Keratinocyte (primary cell): ENCODE results near the gene SYNJ1. TPM values are rescaled to one million over a fixed set of nuclear protein-coding genes. Genes with fewer than 3 reads are reported as not detected.

Experiments
- DNase-seq: peaks from one replicate; pipeline ENCODE4 v3.0.0-alpha.2; 2011; ENCODE audit warnings: low read depth, missing footprints, low spot score
- FAIRE-seq: peaks from 2 replicates; lab custom pipeline; 2011; peaks lifted over from hg19 to GRCh38; lab: Jason Lieb, UNC
- H2AFZ ChIP-seq: 2 replicates; pipeline ENCODE4 v1.6.0; 2012; ENCODE audit warnings: low read length, control low read depth, inconsistent platforms; ENCODE audit not compliant: control insufficient read depth
- H3K27ac ChIP-seq: 2 replicates; pipeline ENCODE4 v1.5.1; 2011; ENCODE audit warnings: low read length; ENCODE audit not compliant: control insufficient read depth, insufficient read depth
- H3K27me3 ChIP-seq: 3 replicates; pipeline ENCODE4 v1.6.0; 2011; ENCODE audit warnings: low read length; ENCODE audit not compliant: control insufficient read depth, insufficient read depth; ENCODE audit errors: extremely low read depth
- H3K36me3 ChIP-seq, 2 experiments: 2 replicates in 1 of 2; 3 replicates in 1 of 2; pipeline ENCODE4 v1.5.1; 2011; ENCODE audit warnings: low read length in 2 of 2, mild to moderate bottlenecking in 1 of 2; ENCODE audit not compliant: control insufficient read depth in 2 of 2, insufficient read depth in 2 of 2; ENCODE audit errors: extremely low read depth in 1 of 2
- H3K4me1 ChIP-seq: 3 replicates; pipeline ENCODE4 v1.5.1; 2011; ENCODE audit warnings: low read length; ENCODE audit not compliant: control insufficient read depth, insufficient read depth; ENCODE audit errors: extremely low read depth
- H3K4me2 ChIP-seq: 3 replicates; pipeline ENCODE4 v1.6.0; 2011; ENCODE audit warnings: low read depth, low read length; ENCODE audit not compliant: control insufficient read depth, insufficient read depth; ENCODE audit errors: extremely low read depth
- H3K4me3 ChIP-seq, 3 experiments: fragments of 200-600 bp in 1 of 3; sonication (generic) in 1 of 3; 2 replicates in 2 of 3; 3 replicates in 1 of 3; pipeline ENCODE4 v1.5.1; 2011 to 2016; ENCODE audit warnings: low read length in 3 of 3, mild to moderate bottlenecking in 3 of 3, control low read depth in 2 of 3, inconsistent platforms in 1 of 3, low read depth in 1 of 3, mixed read lengths in 1 of 3, mixed run types in 1 of 3, moderate library complexity in 1 of 3; ENCODE audit not compliant: control insufficient read depth in 2 of 3, insufficient read depth in 2 of 3; ENCODE audit errors: extremely low read depth in 1 of 3
- H3K79me2 ChIP-seq: 2 replicates; pipeline ENCODE4 v1.6.0; 2012; ENCODE audit warnings: low read length; ENCODE audit not compliant: control insufficient read depth, insufficient read depth
- H3K9ac ChIP-seq: 3 replicates; pipeline ENCODE4 v1.6.0; 2011; ENCODE audit warnings: low read length; ENCODE audit not compliant: control insufficient read depth, insufficient read depth; ENCODE audit errors: extremely low read depth
- H3K9me1 ChIP-seq: 3 replicates; pipeline ENCODE4 v1.6.0; 2011; ENCODE audit warnings: low read length; ENCODE audit not compliant: control insufficient read depth, insufficient read depth; ENCODE audit errors: extremely low read depth
- H3K9me3 ChIP-seq: 2 replicates; pipeline ENCODE4 v1.5.1; 2012; ENCODE audit warnings: low read depth, low read length; ENCODE audit not compliant: control insufficient read depth
- H4K20me1 ChIP-seq: 3 replicates; pipeline ENCODE4 v1.6.0; 2011; ENCODE audit warnings: low read length; ENCODE audit not compliant: control insufficient read depth, insufficient read depth; ENCODE audit errors: extremely low read depth
- EZH2 ChIP-seq: IDR thresholded peaks from one replicate; pipeline ENCODE4 v1.6.1; 2012; ENCODE audit warnings: inconsistent platforms, mild to moderate bottlenecking, low read length, moderate library complexity
- dilution Hi-C: fragments of 300-500 bp; cut with MboI; formaldehyde crosslinking; loops from one replicate; pipeline ENCODE4 v1.7.0; 2020; ENCODE audit warnings: low sequenced_read_pairs; ENCODE audit not compliant: extremely low pct_ligation_motif_present
- polyA plus RNA-seq, 5 experiments: library from polyadenylated mRNA; depleted of rRNA in 3 of 5; stranded (reverse) in 3 of 5; stranded (forward) in 1 of 5; unstranded in 1 of 5; fragments of >200 nt; gene quantifications; 1 replicate in 1 of 5; 2 replicates in 3 of 5; 3 replicates in 1 of 5; pipeline versions ENCODE4 v1.2.1 to v1.2.3, GENCODE V29; 2011 to 2012; ENCODE audit warnings: missing spikeins in 2 of 5, low read depth in 1 of 5, low replicate concordance in 1 of 5
- TF ChIP-seq, protein P1 (sequence below), 3 experiments: IDR thresholded peaks in 1 of 3; conservative IDR thresholded peaks in 1 of 3; optimal IDR thresholded peaks in 1 of 3; 2 replicates in 2 of 3; 3 replicates in 1 of 3; pipeline versions ENCODE3 to v1.5.1; 2011; ENCODE audit warnings: low read length in 3 of 3, mild to moderate bottlenecking in 3 of 3, moderate library complexity in 2 of 3, control low read depth in 1 of 3, inconsistent platforms in 1 of 3; ENCODE audit not compliant: insufficient read depth in 2 of 3; ENCODE audit errors: extremely low read depth in 1 of 3

The SYNJ1 gene
- polyA plus RNA-seq, 1 donor (not counting 4 experiments of a cell fraction or from before 2014, with no cell fraction given) = 4.9 TPM

DNA sequence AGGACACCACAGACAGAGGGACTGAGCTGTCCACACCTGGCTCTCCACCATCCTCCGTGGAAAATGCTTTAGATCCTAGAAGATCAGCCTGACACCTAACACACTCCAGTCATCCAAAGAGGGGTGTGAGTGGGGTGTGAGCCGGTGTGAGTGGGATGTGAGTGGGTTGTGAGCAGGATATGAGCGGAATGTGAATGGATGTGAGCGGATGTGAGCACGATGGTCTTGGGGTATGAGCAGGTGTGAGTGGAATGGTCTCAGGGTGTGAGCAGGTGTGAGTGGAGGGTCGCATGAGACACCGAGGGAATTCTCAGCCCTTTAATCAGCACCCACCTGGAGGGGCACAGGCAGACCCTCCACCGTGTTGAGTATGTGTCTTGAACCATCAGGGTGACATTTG, 143.3 kb downstream of the SYNJ1 start:
- no peak for DNase-seq
- H3K9me1 ChIP-seq = no peaks in the 10 kb centered on the region

DNA sequence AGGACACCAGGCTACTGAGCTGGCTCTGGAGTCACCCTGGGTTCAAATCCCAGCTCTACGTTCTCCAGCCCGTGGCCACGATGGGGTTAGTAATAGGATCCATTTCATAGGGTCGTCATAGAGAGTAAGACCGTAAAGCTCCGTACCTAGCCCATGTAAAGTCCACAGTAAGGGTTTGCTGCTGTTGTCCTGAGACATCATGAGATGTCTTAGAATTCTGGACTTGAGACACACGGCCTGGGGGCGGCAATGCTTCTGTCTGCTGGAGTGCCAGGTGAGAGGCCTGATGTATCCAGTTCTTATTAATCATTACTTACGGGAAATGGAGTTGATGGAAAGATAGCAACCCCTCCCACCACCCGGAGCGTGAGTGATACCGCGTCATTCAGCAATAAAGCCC, 146.1 kb downstream of the SYNJ1 start:
- no peak for FAIRE-seq
- Histone ChIP-seq H3K79me2 (no peaks in the 10 kb centered on the region), H3K4me3 (no peak overlapping the region), H3K9ac (no peak overlapping the region), H3K27me3 (no peaks in the 10 kb centered on the region), H2AFZ (no peak overlapping the region), H3K27ac (no peak overlapping the region), H4K20me1 (no peaks in the 10 kb centered on the region), H3K4me2 (no peak overlapping the region), H3K4me1 (no peaks in the 10 kb centered on the region), H3K9me3 (no peaks in the 10 kb centered on the region), H3K9me1 (no peaks in the 10 kb centered on the region), H3K36me3 (no peaks in the 10 kb centered on the region)
- no peak for DNase-seq
- TF ChIP-seq EZH2 = no peak
- TF ChIP-seq, protein P1, sequence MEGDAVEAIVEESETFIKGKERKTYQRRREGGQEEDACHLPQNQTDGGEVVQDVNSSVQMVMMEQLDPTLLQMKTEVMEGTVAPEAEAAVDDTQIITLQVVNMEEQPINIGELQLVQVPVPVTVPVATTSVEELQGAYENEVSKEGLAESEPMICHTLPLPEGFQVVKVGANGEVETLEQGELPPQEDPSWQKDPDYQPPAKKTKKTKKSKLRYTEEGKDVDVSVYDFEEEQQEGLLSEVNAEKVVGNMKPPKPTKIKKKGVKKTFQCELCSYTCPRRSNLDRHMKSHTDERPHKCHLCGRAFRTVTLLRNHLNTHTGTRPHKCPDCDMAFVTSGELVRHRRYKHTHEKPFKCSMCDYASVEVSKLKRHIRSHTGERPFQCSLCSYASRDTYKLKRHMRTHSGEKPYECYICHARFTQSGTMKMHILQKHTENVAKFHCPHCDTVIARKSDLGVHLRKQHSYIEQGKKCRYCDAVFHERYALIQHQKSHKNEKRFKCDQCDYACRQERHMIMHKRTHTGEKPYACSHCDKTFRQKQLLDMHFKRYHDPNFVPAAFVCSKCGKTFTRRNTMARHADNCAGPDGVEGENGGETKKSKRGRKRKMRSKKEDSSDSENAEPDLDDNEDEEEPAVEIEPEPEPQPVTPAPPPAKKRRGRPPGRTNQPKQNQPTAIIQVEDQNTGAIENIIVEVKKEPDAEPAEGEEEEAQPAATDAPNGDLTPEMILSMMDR (optimal IDR thresholded peaks at IDR 0.05 in 1 of 3, IDR thresholded peaks at IDR 0.05 in 1 of 3, conservative IDR thresholded peaks at IDR 0.05 in 1 of 3; ENCODE audit: extremely low read depth in 1 of 3, insufficient read depth in 2 of 3, low read length in 3 of 3) = no peak
- dilution Hi-C loops = no loop called here

More for the DNA sequence above, 143.3 kb downstream of the SYNJ1 start:
- Histone ChIP-seq H3K27me3 (no peaks in the 10 kb centered on the region), H4K20me1 (no peaks in the 10 kb centered on the region), H3K36me3 (no peaks in the 10 kb centered on the region), H2AFZ (no peak overlapping the region), H3K9ac (no peak overlapping the region), H3K4me1 (no peaks in the 10 kb centered on the region), H3K4me3 (no peak overlapping the region), H3K27ac (no peak overlapping the region), H3K9me3 (no peaks in the 10 kb centered on the region), H3K79me2 (no peaks in the 10 kb centered on the region), H3K4me2 (no peak overlapping the region)
- dilution Hi-C loops = no loop called here
- FAIRE-seq = no peak
- no peak for TF ChIP-seq EZH2
- TF ChIP-seq, protein P1 (optimal IDR thresholded peaks at IDR 0.05 in 1 of 3, IDR thresholded peaks at IDR 0.05 in 1 of 3, conservative IDR thresholded peaks at IDR 0.05 in 1 of 3; ENCODE audit: extremely low read depth in 1 of 3, insufficient read depth in 2 of 3, low read length in 3 of 3) = no peak
